Trophoblast cell (in vitro differentiated cells and primary cell): ENCODE measurements around the gene SPIRE1.
A peak's percentile ranks its signal among the peaks of the same experiment; 100 is the strongest.

Source experiments
- DNase-seq, 2 donors: peaks; one replicate each; pipeline ENCODE4 v3.0.0-alpha.2; 2016
- H2AFZ ChIP-seq: 2 replicates; pipeline ENCODE4 v1.6.1; 2013; ENCODE audit warnings: low read length, moderate library complexity, mild to moderate bottlenecking; ENCODE audit not compliant: insufficient read depth, poor library complexity
- H2AK5ac ChIP-seq: 2 replicates; pipeline ENCODE4 v1.6.1; 2013; ENCODE audit warnings: mild to moderate bottlenecking, low read length
- H2BK120ac ChIP-seq: 2 replicates; pipeline ENCODE4 v1.6.1; 2013; ENCODE audit warnings: low read length, mild to moderate bottlenecking, moderate library complexity; ENCODE audit not compliant: insufficient read depth, poor library complexity
- H2BK12ac ChIP-seq: 2 replicates; pipeline ENCODE4 v1.6.1; 2013; ENCODE audit warnings: mild to moderate bottlenecking, low read length, moderate library complexity
- H2BK5ac ChIP-seq: 2 replicates; pipeline ENCODE4 v1.6.1; 2013; ENCODE audit warnings: low read length, low read depth, moderate library complexity, mild to moderate bottlenecking; ENCODE audit not compliant: poor library complexity
- H3K14ac ChIP-seq: 2 replicates; pipeline ENCODE4 v1.6.1; 2013; ENCODE audit warnings: mild to moderate bottlenecking, low read length
- H3K18ac ChIP-seq: 2 replicates; pipeline ENCODE4 v1.6.1; 2013; ENCODE audit warnings: mild to moderate bottlenecking, low read length
- H3K23ac ChIP-seq: 2 replicates; pipeline ENCODE4 v1.6.1; 2013; ENCODE audit warnings: low read length
- H3K27ac ChIP-seq: 2 replicates; pipeline ENCODE4 v1.5.1; 2013; ENCODE audit warnings: low read depth, mild to moderate bottlenecking, inconsistent platforms, low read length, moderate library complexity
- H3K27me3 ChIP-seq: 2 replicates; pipeline ENCODE4 v1.6.1; 2013; ENCODE audit warnings: inconsistent platforms, mild to moderate bottlenecking, low read length, moderate library complexity; ENCODE audit not compliant: insufficient read depth
- H3K36me3 ChIP-seq, 2 experiments: 1 replicate in 1 of 2; 2 replicates in 1 of 2; pipeline ENCODE4 v1.6.1; 2013; ENCODE audit warnings: low read length in 2 of 2, mild to moderate bottlenecking in 2 of 2, moderate library complexity in 1 of 2; ENCODE audit not compliant: insufficient read depth in 2 of 2, control insufficient read depth in 1 of 2
- H3K4ac ChIP-seq: 2 replicates; pipeline ENCODE4 v1.6.1; 2013; ENCODE audit warnings: low read depth, mild to moderate bottlenecking, low read length, moderate library complexity
- H3K4me1 ChIP-seq, 2 experiments: 1 replicate in 1 of 2; 2 replicates in 1 of 2; pipeline ENCODE4 v1.6.1; 2013; ENCODE audit warnings: low read length in 2 of 2, mild to moderate bottlenecking in 2 of 2, moderate library complexity in 1 of 2; ENCODE audit not compliant: insufficient read depth in 2 of 2, control insufficient read depth in 1 of 2
- H3K4me2 ChIP-seq: 2 replicates; pipeline ENCODE4 v1.6.1; 2013; ENCODE audit warnings: inconsistent platforms, mild to moderate bottlenecking, low read length, moderate library complexity
- H3K4me3 ChIP-seq: 2 replicates; pipeline ENCODE4 v1.5.1; 2013; ENCODE audit warnings: mild to moderate bottlenecking, low read depth, low read length, inconsistent platforms
- H3K79me1 ChIP-seq: one replicate; pipeline ENCODE4 v1.6.1; 2013; ENCODE audit warnings: low read length
- H3K79me2 ChIP-seq: 2 replicates; pipeline ENCODE4 v1.6.1; 2013; ENCODE audit warnings: low read length, mild to moderate bottlenecking; ENCODE audit not compliant: control insufficient read depth, insufficient read depth, poor library complexity
- H3K9ac ChIP-seq: 2 replicates; pipeline ENCODE4 v1.6.1; 2013; ENCODE audit warnings: mild to moderate bottlenecking, low read length
- H3K9me3 ChIP-seq: 2 replicates; pipeline ENCODE4 v1.6.1; 2013; ENCODE audit warnings: low read depth, mild to moderate bottlenecking, control low read depth, inconsistent platforms, low read length; ENCODE audit not compliant: insufficient read depth
- H4K12ac ChIP-seq: 2 replicates; pipeline ENCODE4 v1.6.1; 2013; ENCODE audit warnings: low read depth, mild to moderate bottlenecking, low read length, moderate library complexity
- H4K8ac ChIP-seq: 2 replicates; pipeline ENCODE4 v1.6.1; 2013; ENCODE audit warnings: low read depth, mild to moderate bottlenecking, low read length, moderate library complexity
- H4K91ac ChIP-seq: one replicate; pipeline ENCODE4 v1.6.1; 2013; ENCODE audit warnings: low read depth, mild to moderate bottlenecking, low read length, moderate library complexity
- WGBS: extraction: QIAGEN DNeasy Blood & Tissue Kit; methylation state at CpG from one replicate; pipeline ENCODE4 v1.1.7; 2013; ENCODE audit warnings: missing lambda C conversion rate; ENCODE audit not compliant: insufficient read length, insufficient coverage; ENCODE audit errors: extremely low coverage; 5-methylcytosine and 5-hydroxymethylcytosine counted together

SPIRE1 gene

DNA sequence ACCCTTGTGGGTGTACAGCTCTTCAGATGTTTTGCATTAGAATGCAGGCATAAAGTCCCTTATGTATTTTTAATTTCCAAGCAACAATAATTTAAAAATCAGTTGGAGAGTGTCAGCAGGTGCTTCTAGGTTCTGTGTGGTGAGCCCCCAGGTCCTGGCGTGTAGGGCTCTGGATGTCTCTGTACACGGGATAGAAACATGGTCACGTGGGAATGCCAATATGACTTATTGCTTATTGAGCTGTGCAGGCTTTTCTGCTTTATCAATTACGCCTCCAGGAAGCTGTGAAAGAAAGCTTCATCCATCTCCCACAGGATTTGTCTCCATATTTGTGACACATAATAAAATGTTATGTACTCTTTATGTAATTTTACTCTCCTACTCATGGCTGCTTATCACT lies 212.4 kb downstream of the SPIRE1 start:
- Histone ChIP-seq H3K79me2 (no peaks in the 10 kb centered on the region), H2BK120ac (no peak overlapping the region), H2BK5ac (no peak overlapping the region), H3K36me3 (peaks cover 8% of the 10 kb centered on the region in 2 experiments), H2AFZ (no peak overlapping the region), H3K27me3 (no peaks in the 10 kb centered on the region), H2AK5ac (no peak overlapping the region), H3K79me1 (no peaks in the 10 kb centered on the region), H3K14ac (no peak overlapping the region), H4K8ac (no peak overlapping the region), H3K9me3 (peaks cover 3% of the 10 kb centered on the region), H4K91ac (no peak overlapping the region), H4K12ac (no peak overlapping the region), H3K4me2 (no peak overlapping the region), H3K4me1 (peaks cover 0 to 4% of the 10 kb centered on the region in 2 experiments), H3K9ac (no peak overlapping the region), H3K18ac (no peak overlapping the region), H2BK12ac (no peak overlapping the region), H3K23ac (no peak overlapping the region), H3K4ac (no peak overlapping the region), H3K27ac (no peak overlapping the region), H3K4me3 (no peak overlapping the region)
- WGBS = no CpG with 5 or more reads among the region's 4 CpGs
- no peak for DNase-seq

DNA sequence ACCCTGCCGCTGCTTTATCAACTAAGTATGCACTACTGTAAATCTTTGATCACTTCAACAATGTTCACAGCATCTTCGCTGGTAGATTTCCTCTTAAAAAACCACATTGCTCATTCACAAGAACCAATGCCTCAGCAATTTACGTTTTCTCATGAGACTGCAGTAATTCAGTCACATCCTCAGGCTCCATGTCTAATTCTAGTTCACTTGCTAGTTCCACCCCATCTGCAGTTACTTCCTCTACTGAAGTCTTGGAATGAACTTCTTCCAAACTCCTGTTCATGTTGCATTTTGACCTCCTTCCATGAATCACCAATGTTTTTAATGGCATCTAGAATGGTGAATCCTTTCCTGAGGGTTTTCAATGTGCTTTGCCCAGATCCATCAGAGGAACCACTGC lies 214.4 kb downstream of the SPIRE1 start:
- Histone ChIP-seq H3K23ac (no peak overlapping the region), H4K12ac (no peak overlapping the region)

DNA sequence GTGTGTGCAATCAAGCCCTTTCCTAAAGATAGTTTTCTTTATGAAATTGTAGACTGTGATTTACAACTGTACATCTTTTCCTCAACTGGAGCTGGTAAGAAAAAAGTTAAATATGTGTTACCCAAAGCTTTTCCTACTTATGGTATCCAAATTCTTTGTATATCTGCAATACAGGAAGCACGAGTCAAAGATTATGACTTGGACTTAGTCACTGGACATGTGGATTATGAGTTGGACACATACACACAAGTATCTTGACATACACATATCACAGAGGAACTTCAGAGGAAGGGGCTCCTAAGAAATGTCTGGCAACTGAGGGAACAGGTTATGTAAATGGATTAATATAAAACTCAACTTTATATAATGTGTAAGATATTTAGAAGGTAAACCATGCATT lies 215.0 kb downstream of the SPIRE1 start:
- Histone ChIP-seq H3K4me1 (peaks cover 0 to 4% of the 10 kb centered on the region in 2 experiments), H2BK5ac (no peak overlapping the region), H3K9me3 (peaks cover 3% of the 10 kb centered on the region), H3K27ac (no peak overlapping the region), H3K4me3 (no peak overlapping the region), H4K12ac (no peak overlapping the region), H2AK5ac (no peak overlapping the region), H2BK120ac (no peak overlapping the region), H3K9ac (no peak overlapping the region), H2BK12ac (no peak overlapping the region), H3K14ac (no peak overlapping the region), H3K18ac (no peak overlapping the region), H4K91ac (no peak overlapping the region), H3K79me1 (no peaks in the 10 kb centered on the region), H3K27me3 (no peaks in the 10 kb centered on the region), H3K23ac (no peak overlapping the region), H2AFZ (no peak overlapping the region), H3K36me3 (peaks cover 2 to 4% of the 10 kb centered on the region in 2 experiments), H3K4ac (no peak overlapping the region), H3K4me2 (no peak overlapping the region), H3K79me2 (no peaks in the 10 kb centered on the region), H4K8ac (no peak overlapping the region)
- DNase-seq = no peak
- WGBS = no CpG with 5 or more reads among the region's 1 CpG

More for the DNA sequence above, 214.4 kb downstream of the SPIRE1 start:
- Histone ChIP-seq H3K4ac (no peak overlapping the region), H4K8ac (no peak overlapping the region), H3K18ac (no peak overlapping the region), H2AK5ac (no peak overlapping the region), H3K79me1 (no peaks in the 10 kb centered on the region), H3K14ac (no peak overlapping the region), H3K4me2 (no peak overlapping the region), H3K9ac (no peak overlapping the region), H4K91ac (no peak overlapping the region), H2AFZ (no peak overlapping the region), H3K4me1 (peaks cover 0 to 4% of the 10 kb centered on the region in 2 experiments), H2BK5ac (no peak overlapping the region), H2BK12ac (no peak overlapping the region), H3K27ac (no peak overlapping the region), H3K4me3 (no peak overlapping the region), H3K79me2 (no peaks in the 10 kb centered on the region), H3K36me3 (peaks cover 2 to 4% of the 10 kb centered on the region in 2 experiments), H3K9me3 (peaks cover 3% of the 10 kb centered on the region), H3K27me3 (no peaks in the 10 kb centered on the region), H2BK120ac (no peak overlapping the region)
- WGBS = no CpG with 5 or more reads among the region's 3 CpGs
- no peak for DNase-seq

DNA sequence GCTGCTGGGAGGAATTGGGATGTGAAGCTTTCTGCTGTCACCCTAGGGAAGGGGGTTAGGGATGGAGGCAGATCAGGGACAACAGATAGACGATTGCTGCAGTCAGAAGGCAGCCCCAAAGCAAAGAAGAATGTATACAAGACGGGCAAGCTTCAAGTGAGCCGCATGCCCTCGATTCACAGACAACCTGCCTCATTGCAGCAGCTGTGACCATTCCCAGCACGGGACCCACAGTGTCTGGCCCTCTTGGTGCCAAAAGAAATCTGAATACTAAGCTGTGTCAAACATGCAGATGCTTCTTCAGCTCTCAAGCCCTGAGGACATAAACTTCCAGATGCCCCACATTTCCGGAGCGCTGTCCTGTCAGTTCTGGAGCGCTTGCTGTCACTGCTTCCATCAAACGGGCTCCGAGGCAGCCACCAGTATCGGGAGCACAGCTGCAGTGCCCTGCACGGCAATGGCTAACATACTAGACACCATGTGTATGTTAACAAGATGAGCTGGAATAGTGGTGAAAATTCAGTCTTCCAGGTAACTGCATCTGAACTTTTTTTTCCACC lies 216.4 kb downstream of the SPIRE1 start:
- H3K4me2 ChIP-seq = no peak overlapping the region
- no peak overlapping the region for H3K4ac ChIP-seq
- WGBS = no CpG with 5 or more reads among the region's 12 CpGs
- no peaks in the 10 kb centered on the region for H3K79me2 ChIP-seq
- H2BK120ac ChIP-seq = no peak overlapping the region
- no peak overlapping the region for H3K23ac ChIP-seq
- peaks cover 2 to 4% of the 10 kb centered on the region in 2 experiments for H3K36me3 ChIP-seq
- peaks cover 0 to 4% of the 10 kb centered on the region in 2 experiments for H3K4me1 ChIP-seq
- no peak overlapping the region for H2BK12ac ChIP-seq
- H3K4me3 ChIP-seq = no peak overlapping the region
- peaks cover 3% of the 10 kb centered on the region for H3K9me3 ChIP-seq
- no peak overlapping the region for H4K8ac ChIP-seq
- DNase-seq = peak; percentile 27 to 51
- H2BK5ac ChIP-seq = no peak overlapping the region
- H2AK5ac ChIP-seq = no peak overlapping the region
- H3K18ac ChIP-seq = no peak overlapping the region
- no peak overlapping the region for H4K12ac ChIP-seq
- no peak overlapping the region for H3K9ac ChIP-seq
- H3K27ac ChIP-seq = no peak overlapping the region
- no peaks in the 10 kb centered on the region for H3K27me3 ChIP-seq
- no peak overlapping the region for H3K14ac ChIP-seq
- H3K79me1 ChIP-seq = no peaks in the 10 kb centered on the region
- no peak overlapping the region for H2AFZ ChIP-seq
- no peak overlapping the region for H4K91ac ChIP-seq
